HFF-Myc (cell line): ENCODE results near the gene UVRAG.
"Not testable (repeated sequence)": the region's sequence is repeated elsewhere in the genome, so short reads cannot be mapped to it uniquely, and the experiment has no call there.

Experiments used
- DNase-seq: peaks from one replicate; pipeline ENCODE4 v3.0.0-alpha.2; 2011; ENCODE audit warnings: low read depth; ENCODE audit errors: extremely low read depth
- H3K4me3 ChIP-seq: replicated peaks from 2 replicates; pipeline ENCODE4 v1.5.1; 2011; ENCODE audit warnings: low read depth, mild to moderate bottlenecking, control low read depth, low read length
- CTCF ChIP-seq: IDR thresholded peaks from 2 replicates; pipeline ENCODE4 v1.5.1; 2012; ENCODE audit warnings: mild to moderate bottlenecking, low read depth, low read length, control low read depth; ENCODE audit errors: missing control alignments

Gene UVRAG

GRCh38 chr11:76047231-76047630 lies 232.2 kb downstream of the UVRAG start:
- H3K4me3 ChIP-seq = no peak overlapping the region
- DNase-seq = no peak
- TF ChIP-seq CTCF = no peak

GRCh38 chr11:76047766-76048165 lies 232.8 kb downstream of the UVRAG start:
- no peak overlapping the region for H3K4me3 ChIP-seq
- peak; percentile 56 for DNase-seq
- no peak for TF ChIP-seq CTCF

GRCh38 chr11:76048763-76049162 lies 233.8 kb downstream of the UVRAG start:
- DNase-seq = no peak
- H3K4me3 ChIP-seq = no peak overlapping the region
- no peak for TF ChIP-seq CTCF

- TF ChIP-seq CTCF = no peak
- DNase-seq = peak; percentile 49
- no peak overlapping the region for H3K4me3 ChIP-seq
Observed at GRCh38 chr11:76049511-76049910, 234.5 kb downstream of the UVRAG start.

- no peak for DNase-seq
Observed at GRCh38 chr11:76051937-76052336, 236.9 kb downstream of the UVRAG start.

GRCh38 chr11:76054330-76054729 lies 239.3 kb downstream of the UVRAG start:
- no peak for TF ChIP-seq CTCF
- no peak overlapping the region for H3K4me3 ChIP-seq
- no peak for DNase-seq

More at GRCh38 chr11:76051937-76052336, 236.9 kb downstream of the UVRAG start:
- no peak overlapping the region for H3K4me3 ChIP-seq
- no peak for TF ChIP-seq CTCF

GRCh38 chr11:76056876-76057275 lies 241.9 kb downstream of the UVRAG start:
- no peak for TF ChIP-seq CTCF
- H3K4me3 ChIP-seq = no peak overlapping the region
- DNase-seq = no peak

- not testable (repeated sequence) for DNase-seq, H3K4me3 ChIP-seq
Observed at GRCh38 chr11:76060475-76061036, 245.5 kb downstream of the UVRAG start.
